ENCODE data around the gene CADM1. TPM values are rescaled to one million over a fixed set of nuclear protein-coding genes. Genes with fewer than 3 reads are reported as not detected.

Gene CADM1
- total and polyA plus RNA-seq, 10 of the 15 experiments (the other 5 are each of a cell fraction or from before 2014, with no cell fraction given): 0.03 to 0.48 (median 0.15) TPM; not detected in 3

- H3K9ac ChIP-seq (ENCODE audit: control insufficient read depth, insufficient read depth, low read length): no peak overlapping the region
- intact Hi-C loops (cut with micrococcal nuclease; ENCODE audit: unreplicated experiment) (no loop called here), in situ Hi-C loops (cut with MboI) (no loop called here)
- no peaks in the 10 kb centered on the region for H3K36me3 ChIP-seq (ENCODE audit: control insufficient read depth in 2 of 2, insufficient read depth in 2 of 2, low read length in 1 of 2)
- ATAC-seq (no peak), DNase-seq (ENCODE audit: low read depth, low spot score) (no peak), FAIRE-seq (no peak)
- TF ChIP-seq NFIC (IDR thresholded peaks at IDR 0.05; ENCODE audit: low read depth, low read length): no peak
- TF ChIP-seq ZBTB40 (IDR thresholded peaks at IDR 0.05; ENCODE audit: borderline replicate concordance): no peak
- no peak for TF ChIP-seq SMARCA5 (IDR thresholded peaks at IDR 0.05)
- no peak for TF ChIP-seq ATF2 (IDR thresholded peaks at IDR 0.05; ENCODE audit: low read length)
- TF ChIP-seq SIX5 (IDR thresholded peaks at IDR 0.05; ENCODE audit: low read depth, low read length, severe bottlenecking): no peak
- no peak for TF ChIP-seq FOS (IDR thresholded peaks at IDR 0.05; ENCODE audit: borderline replicate concordance, extremely low read depth, insufficient read length)
- no peak for TF ChIP-seq ZBTB11 (CRISPR knock-in tag; IDR thresholded peaks at IDR 0.05)
- TF ChIP-seq RFX5 (IDR thresholded peaks at IDR 0.05; ENCODE audit: low read depth, low read length): no peak
- no peak for TF ChIP-seq SUZ12 (IDR thresholded peaks at IDR 0.05; ENCODE audit: unreplicated experiment)
- TF ChIP-seq TARDBP (IDR thresholded peaks at IDR 0.05; ENCODE audit: borderline replicate concordance): no peak
- H3K4me3 ChIP-seq: no peak overlapping the region
- H3K27me3 ChIP-seq (replicated peaks in 1 of 2; ENCODE audit: control insufficient read depth in 2 of 2, insufficient read depth in 2 of 2, low read length in 1 of 2): peaks cover 0 to 5% of the 10 kb centered on the region in 2 experiments; a peak in 3 of 4 replicates
- no peak overlapping the region for H2AFZ ChIP-seq (ENCODE audit: control insufficient read depth, low read depth, low read length)
- no peak overlapping the region for H3K27ac ChIP-seq (ENCODE audit: control insufficient read depth, insufficient read depth)
- no peaks in the 10 kb centered on the region for H3K79me2 ChIP-seq (ENCODE audit: control insufficient read depth, insufficient read depth, low read length)
- no peaks in the 10 kb centered on the region for H3K4me1 ChIP-seq (ENCODE audit: control insufficient read depth, insufficient read depth, low read length)
- H3K9me3 ChIP-seq (replicated peaks; ENCODE audit: control insufficient read depth, insufficient read depth, low read length): no peaks in the 10 kb centered on the region
- ChIA-PET POLR2A (no interaction called here), RAD21 (ENCODE audit: unreplicated experiment) (no interaction called here), CTCF (no interaction called here), SMC1A (ENCODE audit: uncharacterized antibody, unreplicated experiment) (no interaction called here)
- no peak overlapping the region for H3K4me2 ChIP-seq (ENCODE audit: control insufficient read depth, insufficient read depth)
- no TSS peak for BruUV-seq (replicated peaks)
- whole genome bisulfite sequencing (ENCODE audit: insufficient coverage, insufficient replicate concordance, low lambda C conversion rate, missing lambda C conversion rate): 46% methylated on average over 2 of the region's 2 CpGs
- no peaks in the 10 kb centered on the region for H4K20me1 ChIP-seq (ENCODE audit: control insufficient read depth, insufficient read depth)
These were observed 341.3 kb downstream of the CADM1 start for GRCh38 chr11:115162919-115163318.
